ENCODE data around the gene BTG3.

The BTG3 gene

DNA sequence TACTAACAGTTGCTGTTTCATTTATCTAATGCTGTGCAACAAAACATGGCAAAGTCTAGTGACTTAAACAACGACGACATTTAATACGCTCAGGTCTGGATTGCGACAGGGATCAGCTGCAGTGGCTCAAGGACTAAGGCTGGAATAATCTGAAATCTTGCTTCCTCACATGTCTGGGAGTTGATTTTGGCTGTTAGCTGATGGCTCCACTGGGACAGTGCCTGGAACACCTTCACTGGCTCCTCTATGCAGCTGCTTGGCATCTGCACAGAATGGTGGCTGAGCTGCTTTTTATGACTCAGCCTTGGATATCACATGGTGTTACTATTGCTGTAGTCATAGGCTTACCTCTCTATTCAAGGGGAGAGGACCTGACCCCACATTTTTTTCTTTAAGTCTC is 24.0 kb upstream of the BTG3 start:
- TF ChIP-seq YY1 (IDR thresholded peaks at IDR 0.05; ENCODE audit: low read depth) (no peak), CREB1 (IDR thresholded peaks at IDR 0.05; ENCODE audit: low read depth) (no peak), RAD21 (IDR thresholded peaks at IDR 0.05; ENCODE audit: low read depth) (no peak), EP300 (IDR thresholded peaks at IDR 0.05; ENCODE audit: borderline replicate concordance) (no peak), FOXM1 (IDR thresholded peaks at IDR 0.05; ENCODE audit: borderline replicate concordance, low read depth) (no peak), TAF1 (IDR thresholded peaks at IDR 0.05; ENCODE audit: low read depth) (no peak), NFIC (IDR thresholded peaks at IDR 0.05) (no peak), TEAD4 (IDR thresholded peaks at IDR 0.05) (no peak), EGR1 (IDR thresholded peaks at IDR 0.05) (no peak), CEBPB (IDR thresholded peaks at IDR 0.05) (no peak), ZBTB7A (IDR thresholded peaks at IDR 0.05; ENCODE audit: low read depth) (no peak), TCF12 (IDR thresholded peaks at IDR 0.05; ENCODE audit: low read depth) (no peak)
- TF ChIP-seq, protein P1, sequence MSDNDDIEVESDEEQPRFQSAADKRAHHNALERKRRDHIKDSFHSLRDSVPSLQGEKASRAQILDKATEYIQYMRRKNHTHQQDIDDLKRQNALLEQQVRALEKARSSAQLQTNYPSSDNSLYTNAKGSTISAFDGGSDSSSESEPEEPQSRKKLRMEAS (IDR thresholded peaks at IDR 0.05), result no peak
- TF ChIP-seq, protein P2, sequence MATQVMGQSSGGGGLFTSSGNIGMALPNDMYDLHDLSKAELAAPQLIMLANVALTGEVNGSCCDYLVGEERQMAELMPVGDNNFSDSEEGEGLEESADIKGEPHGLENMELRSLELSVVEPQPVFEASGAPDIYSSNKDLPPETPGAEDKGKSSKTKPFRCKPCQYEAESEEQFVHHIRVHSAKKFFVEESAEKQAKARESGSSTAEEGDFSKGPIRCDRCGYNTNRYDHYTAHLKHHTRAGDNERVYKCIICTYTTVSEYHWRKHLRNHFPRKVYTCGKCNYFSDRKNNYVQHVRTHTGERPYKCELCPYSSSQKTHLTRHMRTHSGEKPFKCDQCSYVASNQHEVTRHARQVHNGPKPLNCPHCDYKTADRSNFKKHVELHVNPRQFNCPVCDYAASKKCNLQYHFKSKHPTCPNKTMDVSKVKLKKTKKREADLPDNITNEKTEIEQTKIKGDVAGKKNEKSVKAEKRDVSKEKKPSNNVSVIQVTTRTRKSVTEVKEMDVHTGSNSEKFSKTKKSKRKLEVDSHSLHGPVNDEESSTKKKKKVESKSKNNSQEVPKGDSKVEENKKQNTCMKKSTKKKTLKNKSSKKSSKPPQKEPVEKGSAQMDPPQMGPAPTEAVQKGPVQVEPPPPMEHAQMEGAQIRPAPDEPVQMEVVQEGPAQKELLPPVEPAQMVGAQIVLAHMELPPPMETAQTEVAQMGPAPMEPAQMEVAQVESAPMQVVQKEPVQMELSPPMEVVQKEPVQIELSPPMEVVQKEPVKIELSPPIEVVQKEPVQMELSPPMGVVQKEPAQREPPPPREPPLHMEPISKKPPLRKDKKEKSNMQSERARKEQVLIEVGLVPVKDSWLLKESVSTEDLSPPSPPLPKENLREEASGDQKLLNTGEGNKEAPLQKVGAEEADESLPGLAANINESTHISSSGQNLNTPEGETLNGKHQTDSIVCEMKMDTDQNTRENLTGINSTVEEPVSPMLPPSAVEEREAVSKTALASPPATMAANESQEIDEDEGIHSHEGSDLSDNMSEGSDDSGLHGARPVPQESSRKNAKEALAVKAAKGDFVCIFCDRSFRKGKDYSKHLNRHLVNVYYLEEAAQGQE (IDR thresholded peaks at IDR 0.05; ENCODE audit: low read depth), result no peak
- TF ChIP-seq, protein P3, sequence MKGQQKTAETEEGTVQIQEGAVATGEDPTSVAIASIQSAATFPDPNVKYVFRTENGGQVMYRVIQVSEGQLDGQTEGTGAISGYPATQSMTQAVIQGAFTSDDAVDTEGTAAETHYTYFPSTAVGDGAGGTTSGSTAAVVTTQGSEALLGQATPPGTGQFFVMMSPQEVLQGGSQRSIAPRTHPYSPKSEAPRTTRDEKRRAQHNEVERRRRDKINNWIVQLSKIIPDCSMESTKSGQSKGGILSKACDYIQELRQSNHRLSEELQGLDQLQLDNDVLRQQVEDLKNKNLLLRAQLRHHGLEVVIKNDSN (IDR thresholded peaks at IDR 0.05), result no peak

DNA sequence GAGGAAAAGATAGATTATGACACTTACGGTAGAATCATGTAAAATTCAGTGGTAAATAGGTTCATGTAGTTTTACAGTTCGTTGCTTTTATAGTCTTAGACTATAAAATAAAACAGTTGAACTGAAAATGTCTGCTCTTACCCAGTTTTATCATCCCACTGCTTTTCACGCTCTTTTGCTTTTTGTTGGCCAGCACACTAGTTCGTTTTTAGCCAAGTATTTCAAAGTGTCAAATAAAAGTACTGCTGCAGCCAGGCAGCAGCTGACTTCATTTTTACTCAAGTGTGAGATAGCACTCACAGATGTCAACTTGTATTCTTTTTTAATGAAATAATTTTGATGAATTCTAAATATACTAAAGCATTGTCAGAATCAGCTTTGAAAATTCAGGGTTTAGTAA is 18.5 kb upstream of the BTG3 start:
- TF ChIP-seq, protein P1 (IDR thresholded peaks at IDR 0.05), result no peak
- TF ChIP-seq ZBTB7A (IDR thresholded peaks at IDR 0.05; ENCODE audit: low read depth), result no peak
- TF ChIP-seq, protein P2 (IDR thresholded peaks at IDR 0.05; ENCODE audit: low read depth), result no peak
- no peak for TF ChIP-seq CEBPB (IDR thresholded peaks at IDR 0.05)
- TF ChIP-seq EP300 (IDR thresholded peaks at IDR 0.05; ENCODE audit: borderline replicate concordance), result no peak
- TF ChIP-seq CREB1 (IDR thresholded peaks at IDR 0.05; ENCODE audit: low read depth), result no peak
- TF ChIP-seq NFIC (IDR thresholded peaks at IDR 0.05), result no peak
- TF ChIP-seq TCF12 (IDR thresholded peaks at IDR 0.05; ENCODE audit: low read depth), result no peak
- TF ChIP-seq, protein P3 (IDR thresholded peaks at IDR 0.05), result no peak
- no peak for TF ChIP-seq TEAD4 (IDR thresholded peaks at IDR 0.05)
- TF ChIP-seq RAD21 (IDR thresholded peaks at IDR 0.05; ENCODE audit: low read depth), result no peak
- TF ChIP-seq TAF1 (IDR thresholded peaks at IDR 0.05; ENCODE audit: low read depth), result no peak
- no peak for TF ChIP-seq FOXM1 (IDR thresholded peaks at IDR 0.05; ENCODE audit: borderline replicate concordance, low read depth)

DNA sequence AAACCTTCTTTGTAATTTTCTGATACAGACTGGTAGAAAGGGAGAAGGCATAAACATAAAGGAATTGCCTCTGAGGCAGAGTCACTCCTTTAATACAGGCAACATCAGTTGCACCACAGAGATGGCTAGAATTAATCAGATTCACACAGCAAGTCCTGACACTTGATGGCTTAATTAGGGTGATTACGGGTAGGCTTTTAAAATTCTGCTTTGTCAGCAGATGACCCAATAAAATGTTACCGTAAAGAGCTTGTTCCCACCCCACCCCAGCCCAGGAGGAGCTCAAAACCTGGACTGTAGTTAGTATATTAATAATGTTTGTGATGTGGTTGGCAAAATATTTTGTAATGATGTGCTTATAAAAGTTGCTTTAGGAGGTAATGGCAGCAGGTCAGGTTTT is 9.3 kb upstream of the BTG3 start:
- no peak for TF ChIP-seq CEBPB (IDR thresholded peaks at IDR 0.05)
- no peak for TF ChIP-seq TAF1 (IDR thresholded peaks at IDR 0.05; ENCODE audit: low read depth)
- TF ChIP-seq TCF12 (IDR thresholded peaks at IDR 0.05; ENCODE audit: low read depth), result no peak
- TF ChIP-seq CREB1 (IDR thresholded peaks at IDR 0.05; ENCODE audit: low read depth), result no peak
- TF ChIP-seq, protein P1 (IDR thresholded peaks at IDR 0.05), result no peak
- no peak for TF ChIP-seq FOXM1 (IDR thresholded peaks at IDR 0.05; ENCODE audit: borderline replicate concordance, low read depth)
- no peak for TF ChIP-seq ZBTB7A (IDR thresholded peaks at IDR 0.05; ENCODE audit: low read depth)
- TF ChIP-seq RAD21 (IDR thresholded peaks at IDR 0.05; ENCODE audit: low read depth), result no peak
- no peak for TF ChIP-seq NFIC (IDR thresholded peaks at IDR 0.05)
- TF ChIP-seq EP300 (IDR thresholded peaks at IDR 0.05; ENCODE audit: borderline replicate concordance), result no peak
- TF ChIP-seq YY1 (IDR thresholded peaks at IDR 0.05; ENCODE audit: low read depth), result no peak
- TF ChIP-seq TEAD4 (IDR thresholded peaks at IDR 0.05), result no peak
- TF ChIP-seq EGR1 (IDR thresholded peaks at IDR 0.05), result no peak
- TF ChIP-seq, protein P2 (IDR thresholded peaks at IDR 0.05; ENCODE audit: low read depth), result no peak
- TF ChIP-seq, protein P3 (IDR thresholded peaks at IDR 0.05), result no peak
